Breast epithelium (tissue), 3 donors: ENCODE measurements around the gene MT1F.

ENCODE experiments used
- CTCF ChIP-seq, 3 donors: fragments of 450-650 bp; IDR thresholded peaks; one replicate each; pipeline ENCODE4 v1.5.1; 2016 to 2017; ENCODE audit warnings: antibody characterized with exemption in 3 of 3, mild to moderate bottlenecking in 3 of 3, moderate library complexity in 3 of 3
- POLR2AphosphoS5 ChIP-seq, 3 donors: sonication (generic); formaldehyde crosslinking; IDR thresholded peaks; one replicate each; pipeline ENCODE4 v1.6.1; 2017; ENCODE audit warnings: antibody characterized with exemption in 3 of 3

- TF ChIP-seq CTCF (IDR thresholded peaks at IDR 0.05) (no peak), POLR2AphosphoS5 (IDR thresholded peaks at IDR 0.05) (peak in 2 of 3 donors; percentile 33 to 53)
Observed at GRCh38 chr16:56611281-56611833, 46.4 kb upstream of the MT1F start.
